Activated CD8-positive, alpha-beta memory T cell treated with anti-CD3 and anti-CD28 coated beads for 36 hours (primary cell): Measurements from ENCODE around the gene CYP26C1. TPM values are rescaled to one million over a fixed set of nuclear protein-coding genes. Genes with fewer than 3 reads are reported as not detected.

Experiments used
- CTCF ChIA-PET: fragments of 350-600 bp; sonication (Branson Sonifier 250); formaldehyde crosslinking; loops from one replicate; lab custom pipeline; 2021; ENCODE audit warnings: antibody characterized with exemption; lab: Charles Lee
- POLR2A ChIA-PET: fragments of 350-600 bp; sonication (Branson Sonifier 250); formaldehyde crosslinking; loops from one replicate; lab custom pipeline; 2021; ENCODE audit warnings: antibody characterized with exemption; lab: Charles Lee
- total RNA-seq, 2 experiments: library from RNA; stranded (reverse); gene quantifications; one replicate each; pipeline ENCODE4 v1.2.3, GENCODE V29; 2021

The CYP26C1 gene
- total RNA-seq, 2 experiments from 2014 or later: 0.04 to 0.06 TPM

- POLR2A ChIA-PET: no interaction called here
- CTCF ChIA-PET: interaction anchor here (1.0 to 1.7 kb wide), 4 partner anchors 11 to 214 kb away, joined by 3 to 4 read pairs (median 3); partner anchors contain the start of genes CYP26A1 and EXOC6
Observed at GRCh38 chr10:93062514-93063143, 2.0 kb downstream of the CYP26C1 start.

GRCh38 chr10:93063144-93063976 is 2.8 kb downstream of the CYP26C1 start:
- CTCF ChIA-PET: no interaction called here

GRCh38 chr10:93063977-93064660 is 3.5 kb downstream of the CYP26C1 start:
- ChIA-PET POLR2A (no interaction called here), CTCF (interaction anchor here (0.6 kb wide), 1 partner anchor 11 kb away, joined by 3 read pairs; no protein-coding TSS in a partner anchor)

More at GRCh38 chr10:93063144-93063976, 2.8 kb downstream of the CYP26C1 start:
- POLR2A ChIA-PET: no interaction called here

- POLR2A ChIA-PET: no interaction called here
- CTCF ChIA-PET: no interaction called here
Observed at GRCh38 chr10:93064874-93065660, 4.5 kb downstream of the CYP26C1 start.

GRCh38 chr10:93065675-93066543 is 5.3 kb downstream of the CYP26C1 start:
- CTCF ChIA-PET: no interaction called here
- POLR2A ChIA-PET: no interaction called here

- POLR2A ChIA-PET: no interaction called here
- CTCF ChIA-PET: no interaction called here
Observed at GRCh38 chr10:93066544-93066913, 5.9 kb downstream of the CYP26C1 start.

GRCh38 chr10:93067443-93068365 is 7.1 kb downstream of the CYP26C1 start:
- CTCF ChIA-PET: interaction anchor here (0.6 kb wide), 1 partner anchor 204 kb away, joined by 3 read pairs; no protein-coding TSS in a partner anchor
- POLR2A ChIA-PET: no interaction called here

- POLR2A ChIA-PET: no interaction called here
- CTCF ChIA-PET: interaction anchor here (0.6 kb wide), 1 partner anchor 203 kb away, joined by 3 read pairs; no protein-coding TSS in a partner anchor
Observed at GRCh38 chr10:93068411-93069244, 8.0 kb downstream of the CYP26C1 start.

GRCh38 chr10:93069245-93069561 is 8.6 kb downstream of the CYP26C1 start:
- CTCF ChIA-PET: no interaction called here

GRCh38 chr10:93070378-93071176 is 10.0 kb downstream of the CYP26C1 start:
- CTCF ChIA-PET: no interaction called here
- POLR2A ChIA-PET: no interaction called here

More at GRCh38 chr10:93069245-93069561, 8.6 kb downstream of the CYP26C1 start:
- POLR2A ChIA-PET: no interaction called here

GRCh38 chr10:93071177-93071472 is 10.5 kb downstream of the CYP26C1 start:
- CTCF ChIA-PET: no interaction called here
- POLR2A ChIA-PET: no interaction called here

- ChIA-PET POLR2A (no interaction called here), CTCF (no interaction called here)
Observed at GRCh38 chr10:93071674-93072224, 11.2 kb downstream of the CYP26C1 start.

GRCh38 chr10:93072225-93072712 is 11.7 kb downstream of the CYP26C1 start:
- ChIA-PET POLR2A (no interaction called here), CTCF (no interaction called here)

- POLR2A ChIA-PET: no interaction called here
- CTCF ChIA-PET: interaction anchor here (1.2 kb wide), 1 partner anchor 11 kb away, joined by 3 read pairs; no protein-coding TSS in a partner anchor
Observed at GRCh38 chr10:93072713-93073538, 12.3 kb downstream of the CYP26C1 start.
